A549 (cell line): ENCODE results near the gene CDC5L. TPM values are rescaled to one million over a fixed set of nuclear protein-coding genes. Genes with fewer than 3 reads are reported as not detected.
A peak's percentile ranks its signal among the peaks of the same experiment; 100 is the strongest.
"Not testable (repeated sequence)": the region's sequence is repeated elsewhere in the genome, so short reads cannot be mapped to it uniquely, and the experiment has no call there.

Experiments used
- ATAC-seq, 2 experiments: fragments of 200-7000 bp in 1 of 2; fragments of >200 bp in 1 of 2; cut with Nextera tagmentation in 1 of 2; cut with Tn5 transposase in 1 of 2; 3 replicates each; pipeline versions ENCODE4 v1.8.0 to v1.9.1; 2018 to 2020; ENCODE audit warnings: mild to moderate bottlenecking in 1 of 2, moderate library complexity in 1 of 2
- CTCF ChIA-PET: fragments of 300-600 bp; sonication (Branson Sonifier 250); formaldehyde crosslinking; extraction: SDS; loops from one replicate; lab custom pipeline; 2021; ENCODE audit warnings: antibody characterized with exemption, inconsistent platforms; lab: Yijun Ruan, JAX
- POLR2A ChIA-PET: fragments of 350-600 bp; formaldehyde crosslinking; extraction: SDS; loops from one replicate; lab custom pipeline; 2021; ENCODE audit warnings: antibody characterized with exemption, inconsistent platforms; lab: Yijun Ruan, JAX
- DNase-seq, 2 experiments: peaks; one replicate each; pipeline versions ENCODE4 v3.0.0 to v3.0.0-alpha.2; 2011 to 2016; ENCODE audit warnings: low read depth in 1 of 2, low spot score in 1 of 2
- FAIRE-seq: peaks from 2 replicates; lab custom pipeline; 2011; peaks lifted over from hg19 to GRCh38; lab: Jason Lieb, UNC
- H3K27ac ChIP-seq, 2 experiments: fragments of >200 bp; sonication (Bioruptor Twin); formaldehyde crosslinking; 3 replicates each; pipeline ENCODE4 v1.5.1; 2016 to 2017
- H3K4me1 ChIP-seq: fragments of >200 bp; sonication (Bioruptor Twin); formaldehyde crosslinking; 3 replicates; pipeline ENCODE4 v1.6.1; 2016
- H3K4me2 ChIP-seq: fragments of >200 bp; sonication (Bioruptor Twin); formaldehyde crosslinking; 3 replicates; pipeline ENCODE4 v1.6.1; 2016
- H3K4me3 ChIP-seq: fragments of >200 bp; sonication (Bioruptor Twin); formaldehyde crosslinking; 3 replicates; pipeline ENCODE4 v1.5.1; 2016
- H3K9me3 ChIP-seq: fragments of >200 bp; sonication (Bioruptor Twin); formaldehyde crosslinking; 3 replicates; pipeline ENCODE4 v1.6.1; 2016
- BCL3 ChIP-seq: fragments of >200 bp; sonication (Bioruptor Twin); formaldehyde crosslinking; IDR thresholded peaks from 3 replicates; pipeline ENCODE4 v1.6.1; 2016
- CHD2 ChIP-seq: fragments of 150-350 bp; IDR thresholded peaks from 2 replicates; pipeline ENCODE4 v1.6.1; 2014; ENCODE audit warnings: low read length; ENCODE audit not compliant: partially characterized antibody
- CTCF ChIP-seq: fragments of >200 bp; sonication (Bioruptor Twin); formaldehyde crosslinking; IDR thresholded peaks from 3 replicates; pipeline ENCODE4 v1.5.1; 2016
- ELK1 ChIP-seq: fragments of 150-350 bp; IDR thresholded peaks from 2 replicates; pipeline ENCODE4 v1.6.1; 2014; ENCODE audit warnings: low read depth, mild to moderate bottlenecking, low read length
- FOSL2 ChIP-seq, 2 experiments: fragments of 450-650 bp in 1 of 2; fragments of >200 bp in 1 of 2; sonication (Bioruptor Twin) in 1 of 2; formaldehyde crosslinking; IDR thresholded peaks; 2 replicates each; pipeline versions ENCODE4 v1.5.0 to v1.6.1; 2016 to 2020; ENCODE audit warnings: mild to moderate bottlenecking in 1 of 2, moderate library complexity in 1 of 2
- HES2 ChIP-seq: fragments of >200 bp; sonication (Bioruptor Twin); formaldehyde crosslinking; IDR thresholded peaks from 2 replicates; pipeline ENCODE4 v1.6.1; 2016
- HEYL ChIP-seq: fragments of 250-450 bp; sonication (Bioruptor Pico); IDR thresholded peaks from 2 replicates; pipeline ENCODE4 v1.8.0; 2021; ENCODE audit warnings: mild to moderate bottlenecking, moderate library complexity
- JUN ChIP-seq, 2 experiments: fragments of >200 bp; sonication (Bioruptor Twin); formaldehyde crosslinking; IDR thresholded peaks; 2 replicates in 1 of 2; 3 replicates in 1 of 2; pipeline ENCODE4 v1.6.1; 2016 to 2017
- KDM5A ChIP-seq: fragments of 200-600 bp; sonication (generic); IDR thresholded peaks from 2 replicates; pipeline ENCODE4 v1.6.1; 2016; ENCODE audit warnings: antibody characterized with exemption, mild to moderate bottlenecking
- MAFK ChIP-seq: fragments of 450-650 bp; IDR thresholded peaks from 2 replicates; pipeline ENCODE4 v1.6.1; 2014; ENCODE audit not compliant: partially characterized antibody
- MAX ChIP-seq: IDR thresholded peaks from 2 replicates; pipeline ENCODE4 v1.6.1; 2012
- MAZ ChIP-seq: fragments of 150-350 bp; IDR thresholded peaks from 2 replicates; pipeline ENCODE4 v1.6.1; 2014; ENCODE audit warnings: antibody characterized with exemption, low read depth, low read length, borderline replicate concordance
- MYC ChIP-seq: IDR thresholded peaks from 2 replicates; pipeline ENCODE4 v1.6.1; 2012; ENCODE audit warnings: mild to moderate bottlenecking, inconsistent platforms, low read length, improper control_type of control experiment, borderline replicate concordance
- NFE2L2 ChIP-seq: fragments of 150-350 bp; conservative IDR thresholded peaks from 2 replicates; pipeline ENCODE4 v1.6.1; 2014; ENCODE audit warnings: low read length
- NR3C1 ChIP-seq: fragments of >200 bp; sonication (Bioruptor Twin); formaldehyde crosslinking; IDR thresholded peaks from 3 replicates; pipeline ENCODE4 v1.6.1; 2017
- RARB ChIP-seq: fragments of 250-450 bp; sonication (Bioruptor Pico); IDR thresholded peaks from 2 replicates; pipeline ENCODE4 v1.8.0; 2021; ENCODE audit warnings: mild to moderate bottlenecking, moderate library complexity
- RNF2 ChIP-seq: fragments of 200-600 bp; sonication (generic); IDR thresholded peaks from 2 replicates; pipeline ENCODE4 v1.6.1; 2016; ENCODE audit warnings: low read depth, mild to moderate bottlenecking, antibody characterized with exemption, moderate library complexity, borderline replicate concordance
- SMC3 ChIP-seq: fragments of >200 bp; sonication (Bioruptor Twin); formaldehyde crosslinking; IDR thresholded peaks from 3 replicates; pipeline ENCODE4 v1.6.1; 2018; ENCODE audit warnings: inconsistent platforms
- TP53 ChIP-seq: fragments of 250-450 bp; sonication (Bioruptor Pico); IDR thresholded peaks from 2 replicates; pipeline ENCODE4 v1.5.0; 2021; ENCODE audit warnings: mild to moderate bottlenecking, moderate library complexity
- ZNF302 ChIP-seq: fragments of 250-450 bp; sonication (Bioruptor Pico); IDR thresholded peaks from 2 replicates; pipeline ENCODE4 v1.9.0; 2021; ENCODE audit warnings: inconsistent platforms, mild to moderate bottlenecking, moderate library complexity
- WGBS: methylation state at CpG from one replicate; pipeline ENCODE4 v1.1.6; 2017; ENCODE audit errors: missing lambda C conversion rate; 5-methylcytosine and 5-hydroxymethylcytosine counted together
- polyA plus RNA-seq, 4 experiments: library from polyadenylated mRNA; depleted of rRNA in 3 of 4; stranded (reverse); fragments of >200 nt; fragmentation: RNase III in 1 of 4; extraction: RNeasy Plus Mini Kit Qiagen cat#74134 plus additional on column Dnase treatment in 1 of 4; gene quantifications; 2 replicates in 3 of 4; 3 replicates in 1 of 4; pipeline ENCODE4 v1.2.3, GENCODE V29; 2011 to 2017
- TF ChIP-seq, protein P1 (sequence below): IDR thresholded peaks from 2 replicates; pipeline ENCODE4 v1.6.1; 2012
- TF ChIP-seq, protein P2 (sequence below): fragments of 450-650 bp; IDR thresholded peaks from 2 replicates; pipeline ENCODE4 v1.6.1; 2014; ENCODE audit warnings: antibody characterized with exemption

The CDC5L gene
- polyA plus RNA-seq, 2 of the 4 experiments (the other 2 are of a cell fraction): 12.8 to 20.5 TPM

DNA sequence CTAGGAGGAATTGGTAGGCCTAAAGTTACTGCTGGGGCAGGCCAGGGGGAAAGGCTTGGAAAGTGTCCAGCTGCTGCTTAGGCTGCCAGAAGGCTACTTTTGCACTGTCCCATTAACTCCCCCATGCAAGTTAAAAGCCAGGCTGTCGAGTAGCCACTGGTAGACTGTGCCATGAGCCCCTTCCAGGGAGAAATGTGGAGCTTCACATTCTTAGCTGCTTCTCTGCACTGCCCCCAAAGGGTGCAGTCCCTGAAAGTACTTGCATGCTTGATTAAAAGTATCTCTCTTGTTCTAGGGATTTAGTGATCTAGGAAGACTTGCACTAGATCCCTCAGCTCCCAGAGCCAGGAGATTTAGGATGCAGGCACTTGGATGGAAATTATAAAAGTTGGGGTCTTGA is 57.3 kb downstream of the CDC5L start (continued):
- TF ChIP-seq CTCF (no peak), KDM5A (no peak)
- TF ChIP-seq, protein P1, sequence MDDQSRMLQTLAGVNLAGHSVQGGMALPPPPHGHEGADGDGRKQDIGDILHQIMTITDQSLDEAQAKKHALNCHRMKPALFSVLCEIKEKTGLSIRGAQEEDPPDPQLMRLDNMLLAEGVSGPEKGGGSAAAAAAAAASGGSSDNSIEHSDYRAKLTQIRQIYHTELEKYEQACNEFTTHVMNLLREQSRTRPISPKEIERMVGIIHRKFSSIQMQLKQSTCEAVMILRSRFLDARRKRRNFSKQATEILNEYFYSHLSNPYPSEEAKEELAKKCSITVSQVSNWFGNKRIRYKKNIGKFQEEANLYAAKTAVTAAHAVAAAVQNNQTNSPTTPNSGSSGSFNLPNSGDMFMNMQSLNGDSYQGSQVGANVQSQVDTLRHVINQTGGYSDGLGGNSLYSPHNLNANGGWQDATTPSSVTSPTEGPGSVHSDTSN: no peak

- peaks cover 3% of the 10 kb centered on the region; the same call in 2 of the 3 replicates for H3K9me3 ChIP-seq
- peaks cover 20% of the 10 kb centered on the region for H3K4me1 ChIP-seq
- WGBS: 47% methylated on average over 4 of the region's 4 CpGs
- TF ChIP-seq FOSL2 (IDR thresholded peaks at IDR 0.05): no peak
- TF ChIP-seq FOSL2 (CRISPR knock-in tag; IDR thresholded peaks at IDR 0.05): peak; percentile 8; the same call in 1 of the 2 replicates
- TF ChIP-seq MAX: no peak
- ATAC-seq: no peak
- POLR2A ChIA-PET: no interaction called here
- DNase-seq: no peak
- CTCF ChIA-PET: interaction anchor here (1.0 to 4.6 kb wide), 4 partner anchors 9 to 178 kb away, joined by 3 to 17 read pairs (median 7); no protein-coding TSS in a partner anchor
- H3K4me3 ChIP-seq: no peak overlapping the region
- no peak overlapping the region; a peak in 1 of 6 replicates for H3K27ac ChIP-seq
- no peak for FAIRE-seq
- H3K4me2 ChIP-seq: peak overlapping the region; percentile 43
Observed at GRCh38 chr6:44446626-44447300, 59.3 kb downstream of the CDC5L start.

DNA sequence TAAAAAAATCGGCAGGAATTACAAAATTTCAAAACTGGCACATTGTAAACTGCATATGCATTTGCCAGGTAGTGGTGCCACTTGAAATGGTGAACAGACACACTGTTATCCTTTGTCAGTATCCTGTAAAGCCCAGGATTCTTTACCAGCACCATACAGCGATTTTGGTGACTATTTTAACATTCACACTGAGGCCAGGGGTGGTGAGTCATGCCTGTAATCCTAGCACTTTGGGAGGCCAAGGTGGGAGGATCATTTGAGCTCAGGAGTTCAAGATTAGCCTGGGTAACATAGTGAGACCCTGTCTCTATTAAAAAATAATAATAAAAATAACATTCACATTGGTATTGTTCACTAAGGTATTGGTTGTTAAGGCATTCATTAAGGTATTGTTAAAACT is 61.7 kb downstream of the CDC5L start:
- POLR2A ChIA-PET, FAIRE-seq, DNase-seq, H3K27ac ChIP-seq, H3K4me3 ChIP-seq, ATAC-seq, H3K4me2 ChIP-seq, H3K9me3 ChIP-seq: not testable (repeated sequence)
- peaks cover 36% of the 10 kb centered on the region for H3K4me1 ChIP-seq
- CTCF ChIA-PET: interaction anchor here (0.8 kb wide), 1 partner anchor 26 kb away, joined by 3 read pairs; no protein-coding TSS in a partner anchor
- 40% methylated on average over 2 of the region's 2 CpGs for WGBS

GRCh38 chr6:44451803-44452695 is 64.5 kb downstream of the CDC5L start:
- ChIA-PET CTCF (interaction anchor here (0.8 kb wide), 1 partner anchor 24 kb away, joined by 3 read pairs; no protein-coding TSS in a partner anchor), POLR2A (no interaction called here)
- WGBS: 89% methylated on average over 9 of the region's 11 CpGs
- no peak overlapping the region for H3K4me3 ChIP-seq
- TF ChIP-seq HES2: no peak
- no peak for TF ChIP-seq HEYL (CRISPR knock-in tag)
- no peak for TF ChIP-seq MAZ
- TF ChIP-seq CHD2: no peak
- TF ChIP-seq SMC3: no peak
- no peak for TF ChIP-seq BCL3
- TF ChIP-seq MYC: no peak
- TF ChIP-seq NFE2L2: no peak
- TF ChIP-seq MAFK: no peak
- TF ChIP-seq TP53 (CRISPR knock-in tag): no peak
- TF ChIP-seq JUN (IDR thresholded peaks at IDR 0.05): no peak
- TF ChIP-seq RARB (CRISPR knock-in tag): no peak
- TF ChIP-seq NR3C1: no peak
- TF ChIP-seq RNF2: no peak
- no peak for TF ChIP-seq ZNF302 (CRISPR knock-in tag)
- TF ChIP-seq, protein P2, sequence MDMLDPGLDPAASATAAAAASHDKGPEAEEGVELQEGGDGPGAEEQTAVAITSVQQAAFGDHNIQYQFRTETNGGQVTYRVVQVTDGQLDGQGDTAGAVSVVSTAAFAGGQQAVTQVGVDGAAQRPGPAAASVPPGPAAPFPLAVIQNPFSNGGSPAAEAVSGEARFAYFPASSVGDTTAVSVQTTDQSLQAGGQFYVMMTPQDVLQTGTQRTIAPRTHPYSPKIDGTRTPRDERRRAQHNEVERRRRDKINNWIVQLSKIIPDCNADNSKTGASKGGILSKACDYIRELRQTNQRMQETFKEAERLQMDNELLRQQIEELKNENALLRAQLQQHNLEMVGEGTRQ: no peak
- no peak for TF ChIP-seq ELK1
- H3K27ac ChIP-seq: peak overlapping the region; percentile 58 to 75
- ATAC-seq: no peak; a peak in 1 of 6 replicates
- no peak for DNase-seq
- no peak for FAIRE-seq
- H3K4me2 ChIP-seq: peak overlapping the region; percentile 35; the same call in 2 of the 3 replicates
- no peaks in the 10 kb centered on the region for H3K9me3 ChIP-seq
- H3K4me1 ChIP-seq: peaks cover 25% of the 10 kb centered on the region
